NCI-H446 (cell line): ENCODE data around the gene SKOR2.
A peak's percentile ranks its signal among the peaks of the same experiment; 100 is the strongest.
"Not testable (repeated sequence)": the region's sequence is repeated elsewhere in the genome, so short reads cannot be mapped to it uniquely, and the experiment has no call there.

Source experiments
- DNase-seq, 2 experiments: peaks; one replicate each; lab custom pipeline; 2025; lab: John Stamatoyannopoulos, UW

Gene SKOR2

GRCh38 chr18:47191961-47192360 lies 59.5 kb downstream of the SKOR2 start:
- DNase-seq, result no peak

GRCh38 chr18:47187721-47188120 lies 63.7 kb downstream of the SKOR2 start:
- DNase-seq, result no peak

GRCh38 chr18:47184419-47185050 lies 66.9 kb downstream of the SKOR2 start:
- DNase-seq, result no peak

- DNase-seq, result not testable (repeated sequence)
These were observed 69.3 kb downstream of the SKOR2 start for GRCh38 chr18:47182156-47182555.

GRCh38 chr18:47180765-47181164 lies 70.7 kb downstream of the SKOR2 start:
- no peak for DNase-seq

GRCh38 chr18:47179520-47179919 lies 71.9 kb downstream of the SKOR2 start:
- DNase-seq, result peak in 1 of 2 experiments; percentile 71

GRCh38 chr18:47175898-47176575 lies 75.4 kb downstream of the SKOR2 start, which contains the start of gene IER3IP1:
Gene IER3IP1 (minus strand): TSS chr18:47176364. CDS start chr18:47176277, 87 bp downstream.
- DNase-seq, result peak; percentile 43 to 91

- DNase-seq, result no peak
These were observed 76.1 kb downstream of the SKOR2 start for GRCh38 chr18:47175283-47175897.

GRCh38 chr18:47174545-47175116 lies 76.8 kb downstream of the SKOR2 start:
- DNase-seq, result no peak

GRCh38 chr18:47172476-47172875 lies 79.0 kb downstream of the SKOR2 start:
- DNase-seq, result no peak

- DNase-seq, result no peak
These were observed 82.5 kb downstream of the SKOR2 start for GRCh38 chr18:47168913-47169312.

GRCh38 chr18:47168509-47168908 lies 83.0 kb downstream of the SKOR2 start:
- DNase-seq, result no peak

- no peak for DNase-seq
These were observed 85.2 kb downstream of the SKOR2 start for GRCh38 chr18:47166294-47166693.

- DNase-seq, result no peak
These were observed 88.2 kb downstream of the SKOR2 start for GRCh38 chr18:47163241-47163640.

- DNase-seq, result no peak
These were observed 91.2 kb downstream of the SKOR2 start for GRCh38 chr18:47160256-47160655.

GRCh38 chr18:47158404-47158803 lies 93.1 kb downstream of the SKOR2 start:
- DNase-seq, result not testable (repeated sequence)
